ENCODE data around the gene INVS.

- TF ChIP-seq, protein P1, sequence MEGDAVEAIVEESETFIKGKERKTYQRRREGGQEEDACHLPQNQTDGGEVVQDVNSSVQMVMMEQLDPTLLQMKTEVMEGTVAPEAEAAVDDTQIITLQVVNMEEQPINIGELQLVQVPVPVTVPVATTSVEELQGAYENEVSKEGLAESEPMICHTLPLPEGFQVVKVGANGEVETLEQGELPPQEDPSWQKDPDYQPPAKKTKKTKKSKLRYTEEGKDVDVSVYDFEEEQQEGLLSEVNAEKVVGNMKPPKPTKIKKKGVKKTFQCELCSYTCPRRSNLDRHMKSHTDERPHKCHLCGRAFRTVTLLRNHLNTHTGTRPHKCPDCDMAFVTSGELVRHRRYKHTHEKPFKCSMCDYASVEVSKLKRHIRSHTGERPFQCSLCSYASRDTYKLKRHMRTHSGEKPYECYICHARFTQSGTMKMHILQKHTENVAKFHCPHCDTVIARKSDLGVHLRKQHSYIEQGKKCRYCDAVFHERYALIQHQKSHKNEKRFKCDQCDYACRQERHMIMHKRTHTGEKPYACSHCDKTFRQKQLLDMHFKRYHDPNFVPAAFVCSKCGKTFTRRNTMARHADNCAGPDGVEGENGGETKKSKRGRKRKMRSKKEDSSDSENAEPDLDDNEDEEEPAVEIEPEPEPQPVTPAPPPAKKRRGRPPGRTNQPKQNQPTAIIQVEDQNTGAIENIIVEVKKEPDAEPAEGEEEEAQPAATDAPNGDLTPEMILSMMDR (IDR thresholded peaks at IDR 0.05): no peak
- TF ChIP-seq POLR2A (IDR thresholded peaks at IDR 0.05): no peak
Observed at GRCh38 chr9:100090880-100091279, 8.2 kb upstream of the INVS start.

All from uterus (tissue), 2 donors.